C4-2B (cell line): ENCODE data around the gene WDR81.

ENCODE experiments used
- H3K27ac ChIP-seq: fragments of 450-650 bp; 2 replicates; pipeline ENCODE4 v1.5.1; 2017
- CTCF ChIP-seq: fragments of 450-650 bp; conservative IDR thresholded peaks from 2 replicates; pipeline ENCODE4 v1.5.1; 2017; ENCODE audit warnings: mild to moderate bottlenecking
- ZFX ChIP-seq: fragments of 450-650 bp; IDR thresholded peaks from 2 replicates; pipeline ENCODE4 v1.6.1; 2017

WDR81 gene

GRCh38 chr17:1773696-1774181 is 49.2 kb downstream of the WDR81 start:
- TF ChIP-seq CTCF = no peak
- no peak for TF ChIP-seq ZFX
- H3K27ac ChIP-seq = no peak overlapping the region

- no peak for TF ChIP-seq ZFX
- no peak for TF ChIP-seq CTCF
- H3K27ac ChIP-seq = no peak overlapping the region
These were observed 50.1 kb downstream of the WDR81 start for GRCh38 chr17:1774390-1775176.

- TF ChIP-seq CTCF = no peak
- no peak for TF ChIP-seq ZFX
- no peak overlapping the region for H3K27ac ChIP-seq
These were observed 51.8 kb downstream of the WDR81 start for GRCh38 chr17:1776328-1776727.

- no peak overlapping the region for H3K27ac ChIP-seq
- TF ChIP-seq ZFX = no peak
- no peak for TF ChIP-seq CTCF
These were observed 52.4 kb downstream of the WDR81 start for GRCh38 chr17:1776857-1777256.

GRCh38 chr17:1779571-1780131 is 55.1 kb downstream of the WDR81 start:
- TF ChIP-seq ZFX (no peak), CTCF (no peak)
- no peak overlapping the region for H3K27ac ChIP-seq

GRCh38 chr17:1782171-1782567 is 57.7 kb downstream of the WDR81 start:
- no peak for TF ChIP-seq ZFX
- H3K27ac ChIP-seq = no peak overlapping the region

GRCh38 chr17:1783271-1783670 is 58.8 kb downstream of the WDR81 start:
- TF ChIP-seq CTCF (no peak), ZFX (no peak)
- H3K27ac ChIP-seq = no peak overlapping the region
